GM23338 (cell line): ENCODE results near the gene ACBD7. TPM values are rescaled to one million over a fixed set of nuclear protein-coding genes. Genes with fewer than 3 reads are reported as not detected.

Experiments used
- ATAC-seq: fragments of 200-7000 bp; cut with Tn5 transposase; 3 replicates; pipeline ENCODE4 v1.9.1; 2020
- DNase-seq: peaks from one replicate; pipeline ENCODE4 v3.0.0-alpha.2; 2015; ENCODE audit warnings: low spot score
- H2AFZ ChIP-seq: fragments of 200-600 bp; sonication (generic); 2 replicates; pipeline ENCODE4 v1.8.0; 2016; ENCODE audit warnings: antibody characterized with exemption, mild to moderate bottlenecking, moderate library complexity
- H3F3A ChIP-seq: fragments of 200-600 bp; sonication (generic); replicated peaks from 2 replicates; pipeline ENCODE4 v1.8.0; 2017; ENCODE audit warnings: antibody characterized with exemption, mixed run types, low read depth
- H3K27ac ChIP-seq: fragments of 200-600 bp; sonication (generic); 2 replicates; pipeline ENCODE4 v1.6.1; 2016; ENCODE audit warnings: low read depth
- H3K27me3 ChIP-seq: fragments of 200-600 bp; sonication (generic); 2 replicates; pipeline ENCODE4 v1.8.0; 2016; ENCODE audit warnings: mild to moderate bottlenecking, mixed run types, moderate library complexity; ENCODE audit not compliant: insufficient read depth
- H3K36me3 ChIP-seq: fragments of 200-600 bp; sonication (generic); 2 replicates; pipeline ENCODE4 v1.8.0; 2016; ENCODE audit warnings: mild to moderate bottlenecking; ENCODE audit not compliant: insufficient read depth
- H3K4me1 ChIP-seq: fragments of 200-600 bp; sonication (generic); 2 replicates; pipeline ENCODE4 v1.8.0; 2016; ENCODE audit warnings: mild to moderate bottlenecking, moderate library complexity; ENCODE audit not compliant: insufficient read depth
- H3K4me2 ChIP-seq: fragments of 200-600 bp; sonication (generic); 2 replicates; pipeline ENCODE4 v1.7.1; 2017; ENCODE audit warnings: mixed run types
- H3K4me3 ChIP-seq: fragments of 200-600 bp; sonication (generic); 2 replicates; pipeline ENCODE4 v1.6.1; 2016; ENCODE audit warnings: mixed run types
- H3K79me2 ChIP-seq: fragments of 200-600 bp; sonication (generic); replicated peaks from 2 replicates; pipeline ENCODE4 v1.8.0; 2017; ENCODE audit warnings: mild to moderate bottlenecking; ENCODE audit not compliant: insufficient read depth
- H3K9me2 ChIP-seq: fragments of 200-600 bp; sonication (generic); 2 replicates; pipeline ENCODE4 v1.8.0; 2017; ENCODE audit not compliant: insufficient read depth
- H4K20me1 ChIP-seq: fragments of 200-600 bp; sonication (generic); replicated peaks from 2 replicates; pipeline ENCODE4 v1.8.0; 2017; ENCODE audit warnings: mild to moderate bottlenecking; ENCODE audit not compliant: insufficient read depth
- H3K27ac Mint-ChIP-seq: 2 replicates; pipeline ENCODE4 v1.8.0; 2020; ENCODE audit warnings: inconsistent platforms, mild to moderate bottlenecking, moderate library complexity, mixed read lengths
- H3K27me3 Mint-ChIP-seq: 3 replicates; pipeline ENCODE4 v1.8.0; 2022; ENCODE audit warnings: low read depth, mild to moderate bottlenecking, moderate library complexity, mixed read lengths, inconsistent platforms; ENCODE audit not compliant: insufficient read depth, poor library complexity
- H3K36me3 Mint-ChIP-seq: 3 replicates; pipeline ENCODE4 v1.8.0; 2021; ENCODE audit warnings: low read depth, mild to moderate bottlenecking, inconsistent platforms, moderate library complexity, mixed read lengths
- H3K4me1 Mint-ChIP-seq: 3 replicates; pipeline ENCODE4 v1.8.0; 2020; ENCODE audit warnings: mild to moderate bottlenecking, inconsistent platforms, mixed read lengths
- H3K4me3 Mint-ChIP-seq: 3 replicates; pipeline ENCODE4 v1.8.0; 2021; ENCODE audit warnings: moderate library complexity, mild to moderate bottlenecking, inconsistent platforms, mixed read lengths
- H3K9me3 Mint-ChIP-seq: 3 replicates; pipeline ENCODE4 v1.8.0; 2020; ENCODE audit warnings: moderate library complexity, mild to moderate bottlenecking, inconsistent platforms, mixed read lengths
- CREB1 ChIP-seq: fragments of 250-450 bp; sonication (Bioruptor Pico); IDR thresholded peaks from 2 replicates; pipeline ENCODE4 v1.5.0; 2020; ENCODE audit warnings: low read depth, mild to moderate bottlenecking, moderate library complexity
- CTCF ChIP-seq, 2 experiments: fragments of 200-600 bp in 1 of 2; sonication (generic) in 1 of 2; conservative IDR thresholded peaks; 2 replicates each; pipeline versions ENCODE4 v1.5.1 to v1.6.1; 2016 to 2017; ENCODE audit warnings: antibody characterized with exemption in 2 of 2, low read depth in 2 of 2, mild to moderate bottlenecking in 2 of 2, moderate library complexity in 1 of 2
- ETS1 ChIP-seq: IDR thresholded peaks from 2 replicates; pipeline ENCODE4 v1.6.1; 2016; ENCODE audit warnings: antibody characterized with exemption
- EZH2 ChIP-seq: fragments of 200-600 bp; sonication (generic); IDR thresholded peaks from one replicate; pipeline ENCODE4 v1.8.0; 2017; ENCODE audit warnings: antibody characterized with exemption, mild to moderate bottlenecking, low read depth; ENCODE audit not compliant: unreplicated experiment
- EZH2phosphoT487 ChIP-seq: fragments of 200-600 bp; sonication (generic); IDR thresholded peaks from one replicate; pipeline ENCODE4 v1.8.1; 2018; ENCODE audit warnings: antibody characterized with exemption; ENCODE audit not compliant: unreplicated experiment
- JUNB ChIP-seq: IDR thresholded peaks from one replicate; pipeline ENCODE4 v1.6.1; 2016; ENCODE audit warnings: antibody characterized with exemption; ENCODE audit not compliant: unreplicated experiment
- NANOG ChIP-seq: IDR thresholded peaks from 2 replicates; pipeline ENCODE4 v1.6.1; 2016; ENCODE audit warnings: antibody characterized with exemption, borderline replicate concordance
- POLR2AphosphoS5 ChIP-seq: IDR thresholded peaks from 2 replicates; pipeline ENCODE4 v1.6.1; 2016; ENCODE audit warnings: antibody characterized with exemption, low read depth
- STAT1 ChIP-seq: IDR thresholded peaks from one replicate; pipeline ENCODE4 v1.6.1; 2016; ENCODE audit warnings: antibody characterized with exemption; ENCODE audit not compliant: unreplicated experiment
- ZNF114 ChIP-seq: fragments of 250-450 bp; sonication (Bioruptor Pico); IDR thresholded peaks from 2 replicates; pipeline ENCODE4 v1.5.0; 2020; ENCODE audit warnings: mild to moderate bottlenecking, moderate library complexity
- ZNF331 ChIP-seq: fragments of 250-450 bp; sonication (Bioruptor Pico); IDR thresholded peaks from 2 replicates; pipeline ENCODE4 v1.5.0; 2020; ENCODE audit warnings: low read depth, mild to moderate bottlenecking, moderate library complexity
- ZNF462 ChIP-seq: fragments of 250-450 bp; sonication (Bioruptor Pico); IDR thresholded peaks from 2 replicates; pipeline ENCODE4 v1.5.0; 2020; ENCODE audit warnings: mild to moderate bottlenecking, moderate library complexity
- polyA plus RNA-seq: library from polyadenylated mRNA; unstranded; fragments of >200 nt; fragmentation: Nextera tagmentation; extraction: Ambion mirVana; gene quantifications from 2 replicates; pipeline ENCODE4 v1.2.1, GENCODE V29; 2016
- total RNA-seq: library from RNA; depleted of rRNA; stranded (reverse); fragments of >200 nt; shearing (Covaris generic); gene quantifications from 2 replicates; pipeline ENCODE4 v1.2.3, GENCODE V29; 2014
- TF ChIP-seq, protein P1 (sequence below): IDR thresholded peaks from one replicate; pipeline ENCODE4 v1.6.1; 2018; ENCODE audit warnings: antibody characterized with exemption; ENCODE audit not compliant: unreplicated experiment

ACBD7 gene
- total and polyA plus RNA-seq, 2 experiments from 2014 or later = 2.8 to 14.7 TPM

DNA sequence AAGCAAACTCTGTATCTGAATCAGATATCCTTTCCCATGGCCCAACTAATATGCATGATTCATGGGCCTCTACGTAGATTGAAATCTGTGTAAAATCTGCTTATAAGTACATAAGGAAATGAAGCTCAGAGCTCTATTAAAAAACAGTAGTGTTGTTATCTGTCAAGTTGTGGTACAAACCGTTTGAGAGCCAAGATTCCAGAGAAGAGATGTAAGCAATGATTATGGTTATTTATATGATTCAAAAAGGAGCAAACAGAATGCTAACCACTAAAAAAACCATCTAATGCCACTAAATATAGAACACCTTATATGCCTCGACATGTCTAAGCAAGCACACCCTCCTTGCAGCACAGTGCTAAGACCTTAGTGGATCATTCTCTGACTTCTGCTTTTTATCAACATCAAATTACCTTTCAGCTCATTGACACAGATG is 35.2 kb upstream of the ACBD7 start:
- no peak overlapping the region for H3K27ac Mint-ChIP-seq
- Histone ChIP-seq H3K4me3 (no peak overlapping the region), H3K79me2 (no peaks in the 10 kb centered on the region), H3K9me2 (no peaks in the 10 kb centered on the region), H3K4me2 (no peak overlapping the region), H2AFZ (no peak overlapping the region), H4K20me1 (no peaks in the 10 kb centered on the region), H3F3A (no peaks in the 10 kb centered on the region), H3K27me3 (no peaks in the 10 kb centered on the region), H3K4me1 (no peaks in the 10 kb centered on the region), H3K27ac (no peak overlapping the region), H3K36me3 (peaks cover 10% of the 10 kb centered on the region; the same call in 1 of the 2 replicates)
- no peak for DNase-seq
- no peak for TF ChIP-seq STAT1
- TF ChIP-seq ZNF462 (CRISPR knock-in tag) = no peak
- no peak for TF ChIP-seq EZH2phosphoT487
- no peak for TF ChIP-seq CREB1 (CRISPR knock-in tag)
- no peak for TF ChIP-seq ZNF114 (CRISPR knock-in tag)
- TF ChIP-seq ETS1 = no peak
- no peak for TF ChIP-seq EZH2
- no peak for TF ChIP-seq ZNF331
- TF ChIP-seq JUNB = no peak
- TF ChIP-seq POLR2AphosphoS5 = no peak
- TF ChIP-seq, protein P1, sequence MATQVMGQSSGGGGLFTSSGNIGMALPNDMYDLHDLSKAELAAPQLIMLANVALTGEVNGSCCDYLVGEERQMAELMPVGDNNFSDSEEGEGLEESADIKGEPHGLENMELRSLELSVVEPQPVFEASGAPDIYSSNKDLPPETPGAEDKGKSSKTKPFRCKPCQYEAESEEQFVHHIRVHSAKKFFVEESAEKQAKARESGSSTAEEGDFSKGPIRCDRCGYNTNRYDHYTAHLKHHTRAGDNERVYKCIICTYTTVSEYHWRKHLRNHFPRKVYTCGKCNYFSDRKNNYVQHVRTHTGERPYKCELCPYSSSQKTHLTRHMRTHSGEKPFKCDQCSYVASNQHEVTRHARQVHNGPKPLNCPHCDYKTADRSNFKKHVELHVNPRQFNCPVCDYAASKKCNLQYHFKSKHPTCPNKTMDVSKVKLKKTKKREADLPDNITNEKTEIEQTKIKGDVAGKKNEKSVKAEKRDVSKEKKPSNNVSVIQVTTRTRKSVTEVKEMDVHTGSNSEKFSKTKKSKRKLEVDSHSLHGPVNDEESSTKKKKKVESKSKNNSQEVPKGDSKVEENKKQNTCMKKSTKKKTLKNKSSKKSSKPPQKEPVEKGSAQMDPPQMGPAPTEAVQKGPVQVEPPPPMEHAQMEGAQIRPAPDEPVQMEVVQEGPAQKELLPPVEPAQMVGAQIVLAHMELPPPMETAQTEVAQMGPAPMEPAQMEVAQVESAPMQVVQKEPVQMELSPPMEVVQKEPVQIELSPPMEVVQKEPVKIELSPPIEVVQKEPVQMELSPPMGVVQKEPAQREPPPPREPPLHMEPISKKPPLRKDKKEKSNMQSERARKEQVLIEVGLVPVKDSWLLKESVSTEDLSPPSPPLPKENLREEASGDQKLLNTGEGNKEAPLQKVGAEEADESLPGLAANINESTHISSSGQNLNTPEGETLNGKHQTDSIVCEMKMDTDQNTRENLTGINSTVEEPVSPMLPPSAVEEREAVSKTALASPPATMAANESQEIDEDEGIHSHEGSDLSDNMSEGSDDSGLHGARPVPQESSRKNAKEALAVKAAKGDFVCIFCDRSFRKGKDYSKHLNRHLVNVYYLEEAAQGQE = no peak
- TF ChIP-seq NANOG = no peak
- no peak for TF ChIP-seq CTCF (conservative IDR thresholded peaks at IDR 0.05; ENCODE audit: low read depth in 2 of 2)
- ATAC-seq = no peak
- peaks cover 2% of the 10 kb centered on the region for H3K27me3 Mint-ChIP-seq
- peaks cover 3% of the 10 kb centered on the region; the same call in 1 of the 3 replicates for H3K9me3 Mint-ChIP-seq
- peaks cover 26% of the 10 kb centered on the region for H3K36me3 Mint-ChIP-seq
- H3K4me1 Mint-ChIP-seq = no peaks in the 10 kb centered on the region
- H3K4me3 Mint-ChIP-seq = no peak overlapping the region
